Gastrocnemius medialis (tissue), 4 donors: ENCODE measurements around the gene GABRG3. TPM values are rescaled to one million over a fixed set of nuclear protein-coding genes. Genes with fewer than 3 reads are reported as not detected.

Experiments
- ATAC-seq, 2 donors: fragments of 150-250 bp; one replicate each; pipeline ENCODE4 v1.9.1; 2016
- DNase-seq, 2 donors: peaks; one replicate each; pipeline ENCODE4 v3.0.0-alpha.2; 2019
- H3K27ac ChIP-seq, 4 donors: fragments of 200-600 bp; sonication (generic); 1 replicate in 1 of 4; 2 replicates in 3 of 4; pipeline ENCODE4 v1.5.1; 2016 to 2018; ENCODE audit warnings: mild to moderate bottlenecking in 2 of 4, moderate library complexity in 1 of 4
- H3K27me3 ChIP-seq, 3 donors: fragments of 200-600 bp; sonication (generic) in 2 of 3; 1 replicate in 1 of 3; 2 replicates in 2 of 3; pipeline versions ENCODE4 v1.5.1 to v1.6.0; 2016 to 2019; ENCODE audit warnings: mild to moderate bottlenecking in 1 of 3, moderate library complexity in 1 of 3
- H3K36me3 ChIP-seq, 2 donors: fragments of 200-600 bp; sonication (generic) in 1 of 2; one replicate each; pipeline ENCODE4 v1.5.1; 2017 to 2018
- H3K4me1 ChIP-seq, 2 donors: fragments of 200-600 bp; sonication (generic) in 1 of 2; one replicate each; pipeline ENCODE4 v1.5.1; 2016 to 2017; ENCODE audit warnings: mild to moderate bottlenecking in 2 of 2
- H3K4me3 ChIP-seq, 4 donors: fragments of 200-600 bp; sonication (generic) in 3 of 4; 1 replicate in 1 of 4; 2 replicates in 3 of 4; pipeline ENCODE4 v1.5.1; 2016 to 2019; ENCODE audit warnings: mild to moderate bottlenecking in 2 of 4
- H3K9me3 ChIP-seq, 3 donors: fragments of 200-600 bp; sonication (generic) in 2 of 3; 1 replicate in 1 of 3; 2 replicates in 2 of 3; pipeline ENCODE4 v1.5.1; 2016 to 2019
- POLR2A ChIP-seq, 2 donors: fragments of 450-650 bp; IDR thresholded peaks; one replicate each; pipeline ENCODE4 v1.6.1; 2017; ENCODE audit warnings: antibody characterized with exemption in 2 of 2, mild to moderate bottlenecking in 2 of 2, moderate library complexity in 2 of 2
- in situ Hi-C, 4 donors: fragments of 200-750 bp; cut with MboI; loops; one replicate each; pipeline versions ENCODE4 v1.15.0 to v1.8.0; 2017; ENCODE audit warnings: low sequenced_read_pairs in 4 of 4
- intact Hi-C: fragments of 100-400 bp; cut with DNase I; formaldehyde crosslinking; loops from one replicate; pipeline ENCODE4 v1.15.1; 2023; ENCODE audit warnings: low total_unique reads
- total RNA-seq, 4 donors: library from RNA; depleted of rRNA; stranded (reverse); fragments of >200 nt; gene quantifications; one replicate each; pipeline versions ENCODE4 v1.1.0 to v1.2.3, GENCODE V29; 2016
- TF ChIP-seq, protein P1 (sequence below), 5 experiments: fragments of 450-650 bp in 3 of 5; fragments of 200-600 bp in 2 of 5; sonication (generic) in 2 of 5; IDR thresholded peaks in 4 of 5; conservative IDR thresholded peaks in 1 of 5; 1 replicate in 4 of 5; 2 replicates in 1 of 5; pipeline ENCODE4 v1.5.1; 2016 to 2019; ENCODE audit warnings: antibody characterized with exemption in 5 of 5, mild to moderate bottlenecking in 3 of 5, moderate library complexity in 3 of 5

GABRG3 gene
- total RNA-seq, 4 donors from 2014 or later = not detected

DNA sequence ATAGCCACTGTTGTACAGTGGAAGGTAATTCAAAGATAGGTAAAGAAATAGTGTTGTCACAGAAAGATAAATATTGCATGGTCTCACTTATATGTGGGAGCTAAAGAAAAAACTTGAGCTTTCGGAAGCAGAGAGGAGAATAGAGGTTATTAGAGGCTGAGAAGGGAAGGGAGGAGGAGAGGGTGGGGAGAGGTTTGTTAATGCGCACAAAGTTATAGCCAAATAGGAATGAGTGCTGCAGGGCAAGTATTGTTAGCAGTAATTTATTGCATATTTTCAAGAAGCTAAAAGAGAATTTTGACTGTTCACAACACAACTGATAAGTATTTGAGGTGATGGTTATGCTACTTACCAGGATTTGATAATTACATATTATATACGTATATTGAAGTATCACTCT lies 154.2 kb downstream of the GABRG3 start:
- Histone ChIP-seq H3K27ac (no peak overlapping the region), H3K36me3 (no peaks in the 10 kb centered on the region), H3K4me3 (no peak overlapping the region), H3K4me1 (no peaks in the 10 kb centered on the region), H3K9me3 (no peaks in the 10 kb centered on the region), H3K27me3 (no peaks in the 10 kb centered on the region)
- intact Hi-C loops (no loop called here), in situ Hi-C loops (no loop called here)
- no peak for TF ChIP-seq POLR2A (IDR thresholded peaks at IDR 0.05)
- TF ChIP-seq, protein P1, sequence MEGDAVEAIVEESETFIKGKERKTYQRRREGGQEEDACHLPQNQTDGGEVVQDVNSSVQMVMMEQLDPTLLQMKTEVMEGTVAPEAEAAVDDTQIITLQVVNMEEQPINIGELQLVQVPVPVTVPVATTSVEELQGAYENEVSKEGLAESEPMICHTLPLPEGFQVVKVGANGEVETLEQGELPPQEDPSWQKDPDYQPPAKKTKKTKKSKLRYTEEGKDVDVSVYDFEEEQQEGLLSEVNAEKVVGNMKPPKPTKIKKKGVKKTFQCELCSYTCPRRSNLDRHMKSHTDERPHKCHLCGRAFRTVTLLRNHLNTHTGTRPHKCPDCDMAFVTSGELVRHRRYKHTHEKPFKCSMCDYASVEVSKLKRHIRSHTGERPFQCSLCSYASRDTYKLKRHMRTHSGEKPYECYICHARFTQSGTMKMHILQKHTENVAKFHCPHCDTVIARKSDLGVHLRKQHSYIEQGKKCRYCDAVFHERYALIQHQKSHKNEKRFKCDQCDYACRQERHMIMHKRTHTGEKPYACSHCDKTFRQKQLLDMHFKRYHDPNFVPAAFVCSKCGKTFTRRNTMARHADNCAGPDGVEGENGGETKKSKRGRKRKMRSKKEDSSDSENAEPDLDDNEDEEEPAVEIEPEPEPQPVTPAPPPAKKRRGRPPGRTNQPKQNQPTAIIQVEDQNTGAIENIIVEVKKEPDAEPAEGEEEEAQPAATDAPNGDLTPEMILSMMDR (IDR thresholded peaks at IDR 0.05 in 4 of 5, conservative IDR thresholded peaks at IDR 0.05 in 1 of 5) = no peak
- ATAC-seq (no peak), DNase-seq (no peak)

DNA sequence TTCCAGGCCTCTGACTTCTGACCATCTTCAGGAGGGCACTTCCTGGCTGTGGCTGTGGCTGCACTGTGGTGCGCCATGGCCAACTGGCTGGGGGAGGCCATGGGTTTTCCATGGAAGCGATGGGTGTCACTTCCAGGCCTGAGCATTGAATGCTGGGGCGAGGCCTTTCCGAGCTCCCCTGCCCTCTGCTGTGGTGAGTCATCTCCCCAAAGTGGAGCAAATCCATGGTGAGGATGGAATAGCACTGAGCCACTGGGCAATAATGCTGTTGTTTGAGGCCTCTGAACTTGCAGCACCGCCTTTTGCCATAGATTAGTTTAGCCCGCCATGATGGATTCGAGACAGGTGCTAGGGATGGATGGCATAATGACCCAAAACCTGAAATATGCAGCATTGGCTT lies 155.5 kb downstream of the GABRG3 start:
- H3K9me3 ChIP-seq = no peaks in the 10 kb centered on the region
- ATAC-seq (no peak), DNase-seq (no peak)
- intact Hi-C loops = no loop called here
- H3K27ac ChIP-seq = no peak overlapping the region
- TF ChIP-seq, protein P1 (IDR thresholded peaks at IDR 0.05 in 4 of 5, conservative IDR thresholded peaks at IDR 0.05 in 1 of 5) = no peak
- in situ Hi-C loops = no loop called here
- no peak overlapping the region for H3K4me3 ChIP-seq
- no peaks in the 10 kb centered on the region for H3K4me1 ChIP-seq
- no peaks in the 10 kb centered on the region for H3K36me3 ChIP-seq
- no peaks in the 10 kb centered on the region for H3K27me3 ChIP-seq

DNA sequence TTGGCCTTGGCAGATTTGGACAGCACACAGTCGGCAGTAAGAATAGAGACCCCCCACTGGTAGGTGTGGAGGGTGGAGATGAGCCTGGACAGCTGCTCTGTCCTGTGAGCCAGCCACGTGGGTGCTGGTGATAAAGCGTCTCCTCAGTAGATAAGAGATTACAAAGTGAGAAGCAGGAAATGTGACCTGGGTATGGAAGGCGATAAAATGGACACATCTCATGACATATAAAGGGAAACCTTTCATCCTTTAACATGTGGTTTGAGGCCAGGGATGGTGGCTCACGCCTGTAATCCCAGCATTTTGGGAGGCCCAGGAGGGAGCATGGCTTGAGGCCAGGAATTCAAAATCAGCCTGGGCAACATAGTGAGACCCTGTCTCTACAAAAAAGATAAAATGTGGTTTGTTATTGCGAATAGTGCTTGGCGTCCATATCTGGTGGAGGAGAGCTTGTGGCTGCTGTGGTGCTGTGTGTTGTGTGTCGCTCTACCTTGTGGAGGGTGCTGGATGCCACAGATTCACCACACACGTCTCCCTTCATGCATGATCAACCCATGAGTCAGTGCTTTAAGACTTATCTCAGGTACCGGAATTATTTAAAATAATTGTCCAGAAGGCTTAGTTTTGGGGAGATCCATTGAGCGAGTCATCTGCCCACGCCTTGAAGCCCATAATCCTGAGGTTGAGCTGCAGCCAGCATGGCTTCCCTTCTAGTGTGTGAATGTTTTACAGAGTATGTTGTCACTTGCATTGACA lies 157.0 kb downstream of the GABRG3 start:
- H3K4me3 ChIP-seq = no peak overlapping the region
- intact Hi-C loops = no loop called here
- no peak overlapping the region for H3K27ac ChIP-seq
- no peaks in the 10 kb centered on the region for H3K36me3 ChIP-seq
- ATAC-seq (no peak), DNase-seq (no peak)
- H3K9me3 ChIP-seq = no peaks in the 10 kb centered on the region
- TF ChIP-seq, protein P1 (IDR thresholded peaks at IDR 0.05 in 4 of 5, conservative IDR thresholded peaks at IDR 0.05 in 1 of 5) = no peak
- no peak for TF ChIP-seq POLR2A (IDR thresholded peaks at IDR 0.05)
- no peaks in the 10 kb centered on the region for H3K27me3 ChIP-seq
- in situ Hi-C loops = no loop called here
- no peaks in the 10 kb centered on the region for H3K4me1 ChIP-seq

DNA sequence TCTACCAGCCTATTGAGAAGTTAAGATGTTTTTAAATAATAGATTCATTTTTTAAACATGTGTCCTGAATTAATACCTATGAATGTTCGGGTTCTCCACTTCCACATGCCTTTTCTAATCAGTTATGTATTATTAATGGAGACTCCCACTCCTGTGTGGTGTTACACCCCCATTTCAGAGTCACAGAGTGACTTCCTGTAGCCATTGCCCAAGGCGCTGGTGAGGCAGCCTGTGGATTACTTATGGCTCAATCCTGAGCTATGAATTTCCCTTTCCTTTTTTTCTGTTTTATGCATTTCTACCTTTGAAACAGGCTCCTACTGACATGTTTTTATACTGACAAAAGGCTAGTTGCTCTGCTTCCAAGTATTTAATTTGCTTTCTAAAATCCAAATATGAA lies 162.3 kb downstream of the GABRG3 start:
- in situ Hi-C loops = no loop called here
- H3K27ac ChIP-seq = no peak overlapping the region
- no peaks in the 10 kb centered on the region for H3K4me1 ChIP-seq
- H3K27me3 ChIP-seq = no peaks in the 10 kb centered on the region
- H3K4me3 ChIP-seq = no peak overlapping the region
- no peak for TF ChIP-seq POLR2A (IDR thresholded peaks at IDR 0.05)
- TF ChIP-seq, protein P1 (IDR thresholded peaks at IDR 0.05 in 4 of 5, conservative IDR thresholded peaks at IDR 0.05 in 1 of 5) = no peak
- intact Hi-C loops = no loop called here
- no peaks in the 10 kb centered on the region for H3K9me3 ChIP-seq
- ATAC-seq = no peak
- H3K36me3 ChIP-seq = no peaks in the 10 kb centered on the region
- no peak for DNase-seq

DNA sequence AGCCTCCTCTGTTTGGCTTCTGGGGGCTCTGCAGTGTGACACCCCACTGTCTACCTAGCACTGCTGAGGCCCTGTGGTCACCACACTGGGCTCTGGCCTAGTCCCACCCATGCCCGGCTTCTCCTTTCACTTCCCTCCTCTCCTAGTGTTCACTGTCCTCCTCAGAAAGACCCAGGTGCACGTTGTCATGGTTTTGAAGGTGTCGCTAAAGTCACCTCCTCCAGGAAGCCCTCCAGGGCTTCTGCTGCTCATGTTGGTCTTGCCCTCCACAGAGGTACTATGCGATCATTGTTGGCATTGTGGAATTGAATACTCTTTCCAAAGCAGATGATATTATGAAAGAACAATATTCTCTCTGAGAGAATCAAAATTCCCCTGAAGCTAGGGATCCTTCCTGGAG lies 163.5 kb downstream of the GABRG3 start:
- H3K27ac ChIP-seq = no peak overlapping the region
- no peaks in the 10 kb centered on the region for H3K4me1 ChIP-seq
- ATAC-seq (no peak), DNase-seq (no peak)
- H3K27me3 ChIP-seq = no peaks in the 10 kb centered on the region
- no peak overlapping the region for H3K4me3 ChIP-seq
- in situ Hi-C loops (no loop called here), intact Hi-C loops (no loop called here)
- no peaks in the 10 kb centered on the region for H3K9me3 ChIP-seq
- TF ChIP-seq POLR2A (IDR thresholded peaks at IDR 0.05) = no peak
- TF ChIP-seq, protein P1 (IDR thresholded peaks at IDR 0.05 in 4 of 5, conservative IDR thresholded peaks at IDR 0.05 in 1 of 5) = no peak
- no peaks in the 10 kb centered on the region for H3K36me3 ChIP-seq
